HEK293 (cell line): ENCODE measurements around the gene DMWD.

Source experiments
- ATF2 ChIP-seq: fragments of 450-650 bp; formaldehyde crosslinking; IDR thresholded peaks from 2 replicates; pipeline ENCODE4 v1.5.1; 2016; ENCODE audit warnings: missing biosample characterization, missing genetic modification characterization, low read depth
- GLI2 ChIP-seq: fragments of 450-650 bp; formaldehyde crosslinking; IDR thresholded peaks from 2 replicates; pipeline ENCODE4; 2017; ENCODE audit warnings: missing biosample characterization, missing genetic modification characterization, low read depth, borderline replicate concordance
- ZNF121 ChIP-seq: fragments of 450-650 bp; formaldehyde crosslinking; IDR thresholded peaks from 2 replicates; pipeline ENCODE4 v1.5.1; 2016; ENCODE audit warnings: missing biosample characterization, missing genetic modification characterization

DNA sequence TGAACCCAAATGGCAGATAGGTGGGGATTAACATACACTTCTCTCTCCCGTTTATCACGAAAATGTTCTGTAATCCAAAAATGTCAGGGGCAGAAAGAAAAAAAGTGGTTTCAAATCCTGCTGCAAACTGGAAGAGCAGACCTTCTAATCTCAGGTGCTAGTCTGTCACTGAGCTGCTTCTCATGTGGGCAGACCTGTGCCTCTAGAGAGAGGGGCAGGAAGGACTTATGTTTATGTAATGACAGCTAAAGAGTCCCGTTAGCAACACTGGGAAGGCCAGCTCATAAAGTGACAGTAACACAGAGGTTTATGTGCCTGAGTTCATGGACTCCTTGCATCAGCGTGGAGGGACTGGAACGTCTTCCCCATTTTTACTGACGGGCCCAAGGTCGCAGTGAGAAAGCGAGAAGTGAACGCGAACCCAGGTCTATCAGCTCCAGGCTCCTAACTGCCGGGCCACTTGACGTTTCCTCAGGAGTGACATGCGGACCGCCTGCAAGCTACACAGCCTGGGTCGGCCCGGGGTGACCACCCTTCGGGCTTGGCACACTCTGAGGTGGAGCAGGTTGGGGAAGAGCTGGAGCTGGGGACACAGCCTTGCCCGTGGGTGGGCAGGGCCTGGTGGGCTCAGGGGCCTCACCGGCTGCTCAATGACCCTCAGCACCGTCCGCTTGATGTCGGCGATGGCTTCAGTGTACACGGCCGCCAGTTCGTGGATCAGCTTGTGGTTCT lies 32.1 kb upstream of the DMWD start:
- TF ChIP-seq ATF2 (tag by site-specific recombination), result no peak
- no peak for TF ChIP-seq GLI2 (tag by site-specific recombination)
- TF ChIP-seq ZNF121, result no peak
